H1 (cell line): ENCODE results near the gene PRKCA. TPM values are rescaled to one million over a fixed set of nuclear protein-coding genes. Genes with fewer than 3 reads are reported as not detected.

Experiments used
- CTCF ChIA-PET: fragments of 300-600 bp; sonication (Branson Sonifier 250); formaldehyde crosslinking; loops from one replicate; lab custom pipeline; 2021; ENCODE audit not compliant: partially characterized antibody; lab: Charles Lee
- POLR2A ChIA-PET: fragments of 300-600 bp; sonication (Branson Sonifier 250); formaldehyde crosslinking; loops from one replicate; lab custom pipeline; 2021; ENCODE audit warnings: inconsistent platforms; ENCODE audit not compliant: partially characterized antibody; lab: Charles Lee
- DNase-seq, 2 experiments: peaks; one replicate each; pipeline versions ENCODE4 v3.0.0 to v3.0.0-alpha.2; 2010 to 2022; ENCODE audit warnings: low spot score in 2 of 2, low read depth in 1 of 2, mixed read lengths in 1 of 2
- FAIRE-seq: peaks from 2 replicates; lab custom pipeline; 2011; peaks lifted over from hg19 to GRCh38; lab: Jason Lieb, UNC
- H2AFZ ChIP-seq: 2 replicates; pipeline ENCODE4 v1.8.1; 2012; ENCODE audit warnings: low read length, inconsistent platforms
- H2AK5ac ChIP-seq: 2 replicates; pipeline ENCODE4 v1.6.1; 2013; ENCODE audit warnings: low read depth, low read length
- H2BK120ac ChIP-seq: replicated peaks from 2 replicates; pipeline ENCODE3; 2013; ENCODE audit warnings: low read depth, low read length, inconsistent platforms
- H2BK12ac ChIP-seq: 2 replicates; pipeline ENCODE4 v1.6.1; 2013; ENCODE audit warnings: low read depth, low read length
- H2BK15ac ChIP-seq: 2 replicates; pipeline ENCODE4 v1.6.1; 2013; ENCODE audit warnings: low read length
- H2BK20ac ChIP-seq: 2 replicates; pipeline ENCODE4 v1.6.1; 2013; ENCODE audit warnings: low read length
- H2BK5ac ChIP-seq: 2 replicates; pipeline ENCODE4 v1.6.1; 2013; ENCODE audit warnings: low read depth, low read length
- H3K14ac ChIP-seq: 2 replicates; pipeline ENCODE4 v1.6.1; 2013; ENCODE audit warnings: inconsistent platforms; ENCODE audit not compliant: insufficient read length
- H3K18ac ChIP-seq: 2 replicates; pipeline ENCODE4 v1.6.1; 2013; ENCODE audit warnings: low read length; ENCODE audit errors: extremely low read depth
- H3K23ac ChIP-seq: 2 replicates; pipeline ENCODE4 v1.6.1; 2013; ENCODE audit warnings: inconsistent platforms; ENCODE audit not compliant: insufficient read length
- H3K23me2 ChIP-seq: 2 replicates; pipeline ENCODE4 v1.6.1; 2013; ENCODE audit warnings: low read depth, low read length
- H3K27ac ChIP-seq: 2 replicates; pipeline ENCODE4 v1.6.1; 2011; ENCODE audit warnings: low read depth, low read length, inconsistent platforms
- H3K27me3 ChIP-seq, 4 experiments: replicated peaks in 1 of 4; 1 replicate in 1 of 4; 2 replicates in 3 of 4; pipeline versions ENCODE4 v1.6.1 to v1.8.1; 2011 to 2013; ENCODE audit warnings: low read length in 3 of 4, mild to moderate bottlenecking in 3 of 4, inconsistent platforms in 2 of 4, mixed read lengths in 2 of 4, moderate library complexity in 1 of 4; ENCODE audit not compliant: control insufficient read depth in 3 of 4, insufficient read depth in 3 of 4; ENCODE audit errors: extremely low read depth in 1 of 4
- H3K36me3 ChIP-seq, 4 experiments: 2 replicates each; pipeline versions ENCODE4 v1.6.1 to v1.8.1; 2011 to 2013; ENCODE audit warnings: mild to moderate bottlenecking in 4 of 4, low read length in 3 of 4, moderate library complexity in 2 of 4, control low read depth in 1 of 4, inconsistent platforms in 1 of 4; ENCODE audit not compliant: insufficient read depth in 4 of 4, control insufficient read depth in 2 of 4
- H3K4ac ChIP-seq: replicated peaks from 2 replicates; pipeline ENCODE3; 2013; ENCODE audit warnings: low read length, low read depth, mixed read lengths, inconsistent platforms; ENCODE audit not compliant: insufficient read length
- H3K4me1 ChIP-seq, 4 experiments: replicated peaks in 1 of 4; 1 replicate in 1 of 4; 2 replicates in 3 of 4; pipeline versions ENCODE4 v1.6.1 to v1.8.1; 2011 to 2013; ENCODE audit warnings: low read length in 3 of 4, inconsistent platforms in 2 of 4, mixed read lengths in 1 of 4; ENCODE audit not compliant: insufficient read depth in 4 of 4, control insufficient read depth in 3 of 4
- H3K4me2 ChIP-seq, 2 experiments: 2 replicates each; pipeline versions ENCODE4 v1.6.1 to v1.8.1; 2011 to 2013; ENCODE audit warnings: low read depth in 2 of 2, low read length in 2 of 2, control low read depth in 1 of 2, inconsistent platforms in 1 of 2, mild to moderate bottlenecking in 1 of 2; ENCODE audit not compliant: insufficient read depth in 1 of 2
- H3K4me3 ChIP-seq, 4 experiments: fragments of 200-600, 300-600 bp in 1 of 4; sonication (generic), shearing (Covaris generic), sonication (Bioruptor Twin) in 1 of 4; 2 replicates each; pipeline versions ENCODE4 v1.5.1 to v1.8.1; 2011 to 2016; ENCODE audit warnings: low read length in 4 of 4, low read depth in 3 of 4, control low read depth in 2 of 4, inconsistent platforms in 2 of 4, mild to moderate bottlenecking in 2 of 4, mixed read lengths in 1 of 4, moderate library complexity in 1 of 4; ENCODE audit not compliant: insufficient read depth in 2 of 4; ENCODE audit errors: extremely low read depth in 1 of 4
- H3K56ac ChIP-seq: replicated peaks from 2 replicates; pipeline ENCODE3; 2013; ENCODE audit warnings: low read depth, mild to moderate bottlenecking, mixed read lengths, low read length, inconsistent platforms; ENCODE audit not compliant: insufficient read length
- H3K79me1 ChIP-seq: 2 replicates; pipeline ENCODE4 v1.6.1; 2013; ENCODE audit warnings: low read depth, low read length, control low read depth
- H3K79me2 ChIP-seq, 2 experiments: 2 replicates each; pipeline versions ENCODE4 v1.6.1 to v1.8.1; 2012 to 2013; ENCODE audit warnings: low read length in 2 of 2, mild to moderate bottlenecking in 2 of 2, inconsistent platforms in 1 of 2; ENCODE audit not compliant: insufficient read depth in 2 of 2, control insufficient read depth in 1 of 2
- H3K9ac ChIP-seq, 4 experiments: replicated peaks in 1 of 4; 1 replicate in 1 of 4; 2 replicates in 3 of 4; pipeline versions ENCODE4 v1.6.1 to v1.8.1; 2011 to 2013; ENCODE audit warnings: low read depth in 3 of 4, low read length in 3 of 4, control low read depth in 2 of 4, mild to moderate bottlenecking in 2 of 4, moderate library complexity in 2 of 4, inconsistent platforms in 1 of 4; ENCODE audit errors: extremely low read depth in 1 of 4
- H3K9me3 ChIP-seq, 2 experiments: 2 replicates each; pipeline versions ENCODE4 v1.6.1 to v1.8.1; 2012 to 2013; ENCODE audit warnings: mild to moderate bottlenecking in 2 of 2, moderate library complexity in 2 of 2, control low read depth in 1 of 2, inconsistent platforms in 1 of 2, low read depth in 1 of 2, low read length in 1 of 2, mixed read lengths in 1 of 2; ENCODE audit not compliant: insufficient read depth in 2 of 2
- H4K20me1 ChIP-seq, 2 experiments: replicated peaks in 1 of 2; 2 replicates each; pipeline versions ENCODE3 to v1.8.1; 2011 to 2013; ENCODE audit warnings: inconsistent platforms in 2 of 2, low read length in 2 of 2, mild to moderate bottlenecking in 1 of 2; ENCODE audit not compliant: insufficient read depth in 2 of 2, control insufficient read depth in 1 of 2
- H4K5ac ChIP-seq: 2 replicates; pipeline ENCODE4 v1.6.1; 2013; ENCODE audit warnings: low read length, low read depth, mixed read lengths, inconsistent platforms; ENCODE audit not compliant: insufficient read length
- H4K8ac ChIP-seq: 2 replicates; pipeline ENCODE4 v1.8.0; 2013; ENCODE audit warnings: mild to moderate bottlenecking, moderate library complexity, low read length, inconsistent platforms; ENCODE audit not compliant: insufficient read depth; ENCODE audit errors: extremely low read depth
- H4K91ac ChIP-seq: replicated peaks from 2 replicates; pipeline ENCODE3; 2013; ENCODE audit warnings: low read length, mixed read lengths, inconsistent platforms; ENCODE audit not compliant: insufficient read length
- CHD1 ChIP-seq: IDR thresholded peaks from 2 replicates; pipeline ENCODE4 v1.6.1; 2012; ENCODE audit warnings: low read depth, low read length, improper control_type of control experiment
- SIX5 ChIP-seq: IDR thresholded peaks from 2 replicates; pipeline ENCODE4 v1.6.1; 2011; ENCODE audit warnings: mild to moderate bottlenecking, low read depth, low read length
- WGBS, 2 experiments: shearing (Covaris generic) in 1 of 2; methylation state at CpG; one replicate each; pipeline versions ENCODE4 v1.1.6 to v1.1.7; 2013 to 2015; ENCODE audit warnings: low lambda C conversion rate in 2 of 2, mixed read lengths in 2 of 2, inconsistent platforms in 1 of 2, low coverage in 1 of 2, missing lambda C conversion rate in 1 of 2; ENCODE audit not compliant: insufficient replicate concordance in 2 of 2, insufficient coverage in 1 of 2, insufficient read length in 1 of 2; ENCODE audit errors: extremely low coverage in 1 of 2, missing lambda C conversion rate in 1 of 2; 5-methylcytosine and 5-hydroxymethylcytosine counted together
- polyA plus RNA-seq, 7 experiments: library from polyadenylated mRNA; depleted of rRNA in 3 of 7; stranded (reverse) in 5 of 7; unstranded in 2 of 7; fragments of >200 nt in 5 of 7; fragments of 200-250 nt in 2 of 7; gene quantifications; 1 replicate in 5 of 7; 2 replicates in 1 of 7; 4 replicates in 1 of 7; pipeline versions ENCODE4 v1.2.1 to v1.2.3, GENCODE V29; 2011 to 2013; ENCODE audit warnings: missing spikeins in 2 of 7, mixed read lengths in 2 of 7
- total RNA-seq: library from RNA; stranded (reverse); fragmentation: NEBNext Ultra II Directional; extraction: Animal tissue kit (Norgen Biotek cat#: 25700); gene quantifications from 2 replicates; pipeline ENCODE4 v1.2.1, GENCODE V29; 2021

PRKCA gene
- total and polyA plus RNA-seq, 2 of the 8 experiments (the other 6 are each of a cell fraction or from before 2014, with no cell fraction given) = 5.8 to 17.8 TPM

DNA sequence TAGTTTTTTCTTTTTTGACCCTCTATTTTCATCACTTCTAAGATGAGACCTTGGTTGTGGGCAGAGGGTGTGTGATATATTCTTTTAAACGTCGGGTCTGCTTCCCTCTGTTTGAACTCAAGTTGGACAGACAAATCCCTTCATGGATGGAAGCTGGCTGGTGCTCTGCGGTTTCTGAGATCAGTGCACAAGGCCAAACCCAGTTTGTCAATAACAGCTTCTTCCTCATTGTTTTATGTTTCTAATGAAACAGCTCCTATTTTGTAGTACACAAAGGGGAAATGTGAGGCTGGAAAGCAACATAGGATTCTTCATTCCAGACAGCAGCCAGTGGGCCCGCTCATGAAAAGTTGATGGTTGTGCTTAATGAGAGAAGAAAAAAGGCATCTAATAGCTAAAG, 159.6 kb downstream of the PRKCA start:
- H3K27me3 ChIP-seq = peaks cover 0 to 8% (median 2%) of the 10 kb centered on the region in 4 experiments; a peak in 4 of 7 replicates
- H3K9me3 ChIP-seq = no peaks in the 10 kb centered on the region
- 92% methylated on average over 4 of the region's 4 CpGs; no CpG with 5 or more reads in 1 of the 2 experiments for WGBS, 2 experiments
- H3K14ac ChIP-seq = no peak overlapping the region
- H2BK20ac ChIP-seq = no peak overlapping the region
- H3K56ac ChIP-seq = no peak overlapping the region
- no peak overlapping the region for H2BK120ac ChIP-seq
- ChIA-PET POLR2A (no interaction called here), CTCF (interaction anchor here (0.7 to 1.5 kb wide), 5 partner anchors 9 to 175 kb away, joined by 3 to 8 read pairs (median 4); no protein-coding TSS in a partner anchor)
- no peak overlapping the region for H3K4me2 ChIP-seq
- peaks cover 0 to 6% (median 2%) of the 10 kb centered on the region in 4 experiments; a peak in 2 of 7 replicates for H3K4me1 ChIP-seq
- no peak overlapping the region for H2BK15ac ChIP-seq
- no peak overlapping the region for H2AK5ac ChIP-seq
- no peak overlapping the region for H3K9ac ChIP-seq
- DNase-seq = no peak
- H3K18ac ChIP-seq = no peak overlapping the region
- no peak overlapping the region for H2BK5ac ChIP-seq
- H3K79me1 ChIP-seq = no peaks in the 10 kb centered on the region
- H3K4me3 ChIP-seq = no peak overlapping the region
- no peaks in the 10 kb centered on the region for H3K23me2 ChIP-seq
- no peaks in the 10 kb centered on the region for H3K79me2 ChIP-seq
- H2AFZ ChIP-seq = no peak overlapping the region
- no peak overlapping the region for H4K91ac ChIP-seq
- no peak overlapping the region for H3K23ac ChIP-seq
- H2BK12ac ChIP-seq = no peak overlapping the region
- H3K4ac ChIP-seq = no peak overlapping the region
- no peak overlapping the region for H4K5ac ChIP-seq
- no peak overlapping the region for H3K27ac ChIP-seq
- FAIRE-seq = no peak
- TF ChIP-seq CHD1 (no peak), SIX5 (no peak)
- no peaks in the 10 kb centered on the region for H3K36me3 ChIP-seq
- H4K20me1 ChIP-seq = peaks cover 0 to 7% of the 10 kb centered on the region in 2 experiments
- no peak overlapping the region for H4K8ac ChIP-seq
